Activated T-cell treated with anti-CD3 and anti-CD28 coated beads, Interleukin-2, amount 50 U/mL, for 24 hours (primary cell): ENCODE results near the gene PDE1A.
"Not testable (repeated sequence)": the region's sequence is repeated elsewhere in the genome, so short reads cannot be mapped to it uniquely, and the experiment has no call there.

Source experiments
- DNase-seq: peaks from one replicate; pipeline ENCODE4 v3.0.0-alpha.2; 2020
- H3K27ac Mint-ChIP-seq: 2 replicates; pipeline ENCODE4 v1.8.0; 2020; ENCODE audit warnings: mild to moderate bottlenecking, mixed read lengths
- H3K27me3 Mint-ChIP-seq: 2 replicates; pipeline ENCODE4 v1.8.0; 2020; ENCODE audit warnings: mixed read lengths
- H3K36me3 Mint-ChIP-seq: 2 replicates; pipeline ENCODE4 v1.8.0; 2020; ENCODE audit warnings: low read depth, mixed read lengths
- H3K4me1 Mint-ChIP-seq: 2 replicates; pipeline ENCODE4 v1.8.0; 2020; ENCODE audit warnings: low read depth, mixed read lengths
- H3K4me3 Mint-ChIP-seq: 2 replicates; pipeline ENCODE4 v1.8.0; 2020; ENCODE audit warnings: mild to moderate bottlenecking, moderate library complexity, mixed read lengths
- H3K9me3 Mint-ChIP-seq: 2 replicates; pipeline ENCODE4 v1.8.0; 2020; ENCODE audit warnings: mixed read lengths

Gene PDE1A

GRCh38 chr2:182426082-182426917 is 536 bp downstream of the PDE1A start:
- Mint-ChIP-seq H3K27ac (no peak overlapping the region), H3K9me3 (no peaks in the 10 kb centered on the region), H3K4me1 (no peaks in the 10 kb centered on the region), H3K4me3 (no peak overlapping the region), H3K36me3 (no peaks in the 10 kb centered on the region), H3K27me3 (no peaks in the 10 kb centered on the region)
- DNase-seq, result no peak

GRCh38 chr2:182422864-182423263 is 4.0 kb downstream of the PDE1A start:
- Mint-ChIP-seq H3K27me3 (no peaks in the 10 kb centered on the region), H3K4me1 (no peaks in the 10 kb centered on the region), H3K4me3 (no peak overlapping the region), H3K27ac (no peak overlapping the region), H3K9me3 (no peaks in the 10 kb centered on the region), H3K36me3 (no peaks in the 10 kb centered on the region)
- no peak for DNase-seq

- H3K9me3 Mint-ChIP-seq, result no peaks in the 10 kb centered on the region
- no peaks in the 10 kb centered on the region for H3K4me1 Mint-ChIP-seq
- no peak overlapping the region for H3K27ac Mint-ChIP-seq
- no peaks in the 10 kb centered on the region for H3K27me3 Mint-ChIP-seq
- H3K36me3 Mint-ChIP-seq, result no peaks in the 10 kb centered on the region
- H3K4me3 Mint-ChIP-seq, result no peak overlapping the region
- no peak for DNase-seq
Measured at GRCh38 chr2:182420669-182421068, 6.2 kb downstream of the PDE1A start.

GRCh38 chr2:182416861-182417260 is 10.0 kb downstream of the PDE1A start:
- DNase-seq, result no peak
- H3K4me3 Mint-ChIP-seq, result no peak overlapping the region
- no peak overlapping the region for H3K27ac Mint-ChIP-seq
- no peaks in the 10 kb centered on the region for H3K4me1 Mint-ChIP-seq
- H3K9me3 Mint-ChIP-seq, result no peaks in the 10 kb centered on the region
- no peaks in the 10 kb centered on the region for H3K27me3 Mint-ChIP-seq
- no peaks in the 10 kb centered on the region for H3K36me3 Mint-ChIP-seq

- H3K4me1 Mint-ChIP-seq, result no peaks in the 10 kb centered on the region
- DNase-seq, result no peak
- H3K27me3 Mint-ChIP-seq, result no peaks in the 10 kb centered on the region
- H3K4me3 Mint-ChIP-seq, result no peak overlapping the region
- H3K36me3 Mint-ChIP-seq, result no peaks in the 10 kb centered on the region
- no peaks in the 10 kb centered on the region for H3K9me3 Mint-ChIP-seq
- no peak overlapping the region for H3K27ac Mint-ChIP-seq
Measured at GRCh38 chr2:182416191-182416590, 10.6 kb downstream of the PDE1A start.

GRCh38 chr2:182415771-182416170 is 11.1 kb downstream of the PDE1A start:
- no peaks in the 10 kb centered on the region for H3K36me3 Mint-ChIP-seq
- no peak overlapping the region for H3K27ac Mint-ChIP-seq
- no peaks in the 10 kb centered on the region for H3K4me1 Mint-ChIP-seq
- no peaks in the 10 kb centered on the region for H3K27me3 Mint-ChIP-seq
- no peak for DNase-seq
- H3K9me3 Mint-ChIP-seq, result no peaks in the 10 kb centered on the region
- no peak overlapping the region for H3K4me3 Mint-ChIP-seq

- no peaks in the 10 kb centered on the region for H3K36me3 Mint-ChIP-seq
- H3K27me3 Mint-ChIP-seq, result no peaks in the 10 kb centered on the region
- no peak overlapping the region for H3K27ac Mint-ChIP-seq
- DNase-seq, result no peak
- H3K4me3 Mint-ChIP-seq, result no peak overlapping the region
- no peaks in the 10 kb centered on the region for H3K9me3 Mint-ChIP-seq
- no peaks in the 10 kb centered on the region for H3K4me1 Mint-ChIP-seq
Measured at GRCh38 chr2:182412858-182413257, 14.0 kb downstream of the PDE1A start.

- Mint-ChIP-seq H3K36me3 (no peaks in the 10 kb centered on the region), H3K27me3 (no peaks in the 10 kb centered on the region), H3K4me1 (no peaks in the 10 kb centered on the region), H3K27ac (no peak overlapping the region), H3K9me3 (no peaks in the 10 kb centered on the region), H3K4me3 (no peak overlapping the region)
- DNase-seq, result no peak
Measured at GRCh38 chr2:182410120-182410519, 16.7 kb downstream of the PDE1A start.

- Mint-ChIP-seq H3K4me1 (no peaks in the 10 kb centered on the region), H3K36me3 (no peaks in the 10 kb centered on the region), H3K27me3 (no peaks in the 10 kb centered on the region), H3K4me3 (no peak overlapping the region), H3K27ac (no peak overlapping the region), H3K9me3 (no peaks in the 10 kb centered on the region)
- no peak for DNase-seq
Measured at GRCh38 chr2:182406221-182406620, 20.6 kb downstream of the PDE1A start.

- DNase-seq, result no peak
- Mint-ChIP-seq H3K4me3 (no peak overlapping the region), H3K4me1 (no peaks in the 10 kb centered on the region), H3K9me3 (no peaks in the 10 kb centered on the region), H3K27ac (no peak overlapping the region), H3K27me3 (no peaks in the 10 kb centered on the region), H3K36me3 (no peaks in the 10 kb centered on the region)
Measured at GRCh38 chr2:182404975-182405561, 21.8 kb downstream of the PDE1A start.

- no peak for DNase-seq
- H3K27me3 Mint-ChIP-seq, result no peaks in the 10 kb centered on the region
- no peak overlapping the region for H3K4me3 Mint-ChIP-seq
- H3K4me1 Mint-ChIP-seq, result no peaks in the 10 kb centered on the region
- H3K27ac Mint-ChIP-seq, result no peak overlapping the region
- no peaks in the 10 kb centered on the region for H3K36me3 Mint-ChIP-seq
- H3K9me3 Mint-ChIP-seq, result no peaks in the 10 kb centered on the region
Measured at GRCh38 chr2:182404092-182404491, 22.7 kb downstream of the PDE1A start.

- no peak overlapping the region for H3K27ac Mint-ChIP-seq
- no peak for DNase-seq
- H3K4me1 Mint-ChIP-seq, result no peaks in the 10 kb centered on the region
- H3K4me3 Mint-ChIP-seq, result no peak overlapping the region
- H3K9me3 Mint-ChIP-seq, result no peaks in the 10 kb centered on the region
- H3K27me3 Mint-ChIP-seq, result no peaks in the 10 kb centered on the region
- H3K36me3 Mint-ChIP-seq, result no peaks in the 10 kb centered on the region
Measured at GRCh38 chr2:182393270-182393760, 33.5 kb downstream of the PDE1A start.

GRCh38 chr2:182391443-182391842 is 35.4 kb downstream of the PDE1A start:
- no peaks in the 10 kb centered on the region for H3K4me1 Mint-ChIP-seq
- no peaks in the 10 kb centered on the region for H3K9me3 Mint-ChIP-seq
- no peaks in the 10 kb centered on the region for H3K36me3 Mint-ChIP-seq
- no peak overlapping the region for H3K4me3 Mint-ChIP-seq
- no peak for DNase-seq
- no peaks in the 10 kb centered on the region for H3K27me3 Mint-ChIP-seq
- H3K27ac Mint-ChIP-seq, result no peak overlapping the region

GRCh38 chr2:182386267-182386880 is 40.5 kb downstream of the PDE1A start:
- H3K9me3 Mint-ChIP-seq, result peaks cover 12% of the 10 kb centered on the region
- not testable (repeated sequence) for DNase-seq, H3K36me3 Mint-ChIP-seq, H3K27me3 Mint-ChIP-seq, H3K4me3 Mint-ChIP-seq, H3K27ac Mint-ChIP-seq, H3K4me1 Mint-ChIP-seq

- H3K36me3 Mint-ChIP-seq, result no peaks in the 10 kb centered on the region
Measured at GRCh38 chr2:182384860-182385259, 42.0 kb downstream of the PDE1A start.

More at GRCh38 chr2:182384860-182385259, 42.0 kb downstream of the PDE1A start:
- Mint-ChIP-seq H3K4me1 (no peaks in the 10 kb centered on the region), H3K27ac (no peak overlapping the region), H3K27me3 (no peaks in the 10 kb centered on the region), H3K4me3 (no peak overlapping the region), H3K9me3 (peaks cover 14% of the 10 kb centered on the region)
- no peak for DNase-seq
